Measurements from ENCODE around the gene TSHZ2.

The TSHZ2 gene

GRCh38 chr20:53334861-53335260, 362.7 kb downstream of the TSHZ2 start:
- Histone ChIP-seq H3K79me2 (ENCODE audit: insufficient read depth, low read length) (no peaks in the 10 kb centered on the region), H3K36me3 (ENCODE audit: insufficient read depth, low read length) (no peaks in the 10 kb centered on the region), H2AFZ (ENCODE audit: low read length) (no peak overlapping the region), H3F3A (ENCODE audit: insufficient read depth, low read length) (no peaks in the 10 kb centered on the region), H3K27me3 (ENCODE audit: insufficient read depth, low read length) (no peaks in the 10 kb centered on the region), H3K9ac (ENCODE audit: low read length) (no peak overlapping the region), H3K9me3 (ENCODE audit: low read length) (no peaks in the 10 kb centered on the region), H3K4me1 (ENCODE audit: insufficient read depth, low read length, severe bottlenecking) (no peaks in the 10 kb centered on the region), H3K9me2 (ENCODE audit: low read depth, low read length) (no peaks in the 10 kb centered on the region), H3K27ac (ENCODE audit: low read depth, low read length, poor library complexity, severe bottlenecking) (no peak overlapping the region), H3K4me2 (ENCODE audit: low read length) (no peak overlapping the region), H4K20me1 (ENCODE audit: insufficient read depth, low read length) (no peaks in the 10 kb centered on the region), H3K4me3 (ENCODE audit: low read depth, low read length, poor library complexity, severe bottlenecking) (no peak overlapping the region)
- no peak for TF ChIP-seq CTCF (IDR thresholded peaks at IDR 0.05; ENCODE audit: low read length)
- TF ChIP-seq EZH2 (IDR thresholded peaks at IDR 0.05; ENCODE audit: borderline replicate concordance, low read length), result no peak

GRCh38 chr20:53335555-53335954, 363.4 kb downstream of the TSHZ2 start:
- H3K4me1 ChIP-seq (ENCODE audit: insufficient read depth, low read length, severe bottlenecking), result no peaks in the 10 kb centered on the region

GRCh38 chr20:53336892-53337291, 364.7 kb downstream of the TSHZ2 start:
- no peak overlapping the region for H2AFZ ChIP-seq (ENCODE audit: low read length)
- H3K4me2 ChIP-seq (ENCODE audit: low read length), result no peak overlapping the region
- H3K27ac ChIP-seq (ENCODE audit: low read depth, low read length, poor library complexity, severe bottlenecking), result no peak overlapping the region
- no peak overlapping the region for H3K4me3 ChIP-seq (ENCODE audit: low read depth, low read length, poor library complexity, severe bottlenecking)
- H3K9ac ChIP-seq (ENCODE audit: low read length), result no peak overlapping the region
- no peaks in the 10 kb centered on the region for H3K79me2 ChIP-seq (ENCODE audit: insufficient read depth, low read length)
- H3K4me1 ChIP-seq (ENCODE audit: insufficient read depth, low read length, severe bottlenecking), result no peaks in the 10 kb centered on the region
- TF ChIP-seq EZH2 (IDR thresholded peaks at IDR 0.05; ENCODE audit: borderline replicate concordance, low read length) (no peak), CTCF (IDR thresholded peaks at IDR 0.05; ENCODE audit: low read length) (no peak)
- H3K9me2 ChIP-seq (ENCODE audit: low read depth, low read length), result no peaks in the 10 kb centered on the region
- H3K9me3 ChIP-seq (ENCODE audit: low read length), result no peaks in the 10 kb centered on the region
- H3K27me3 ChIP-seq (ENCODE audit: insufficient read depth, low read length), result no peaks in the 10 kb centered on the region
- H4K20me1 ChIP-seq (ENCODE audit: insufficient read depth, low read length), result no peaks in the 10 kb centered on the region
- no peaks in the 10 kb centered on the region for H3F3A ChIP-seq (ENCODE audit: insufficient read depth, low read length)
- H3K36me3 ChIP-seq (ENCODE audit: insufficient read depth, low read length), result no peaks in the 10 kb centered on the region

More at GRCh38 chr20:53335555-53335954, 363.4 kb downstream of the TSHZ2 start:
- Histone ChIP-seq H3K36me3 (ENCODE audit: insufficient read depth, low read length) (no peaks in the 10 kb centered on the region), H3K4me2 (ENCODE audit: low read length) (no peak overlapping the region), H3K9me2 (ENCODE audit: low read depth, low read length) (no peaks in the 10 kb centered on the region), H4K20me1 (ENCODE audit: insufficient read depth, low read length) (no peaks in the 10 kb centered on the region), H3F3A (ENCODE audit: insufficient read depth, low read length) (no peaks in the 10 kb centered on the region), H3K4me3 (ENCODE audit: low read depth, low read length, poor library complexity, severe bottlenecking) (no peak overlapping the region), H3K27ac (ENCODE audit: low read depth, low read length, poor library complexity, severe bottlenecking) (no peak overlapping the region), H3K27me3 (ENCODE audit: insufficient read depth, low read length) (no peaks in the 10 kb centered on the region), H3K9me3 (ENCODE audit: low read length) (no peaks in the 10 kb centered on the region), H3K79me2 (ENCODE audit: insufficient read depth, low read length) (no peaks in the 10 kb centered on the region), H3K9ac (ENCODE audit: low read length) (no peak overlapping the region), H2AFZ (ENCODE audit: low read length) (no peak overlapping the region)
- TF ChIP-seq EZH2 (IDR thresholded peaks at IDR 0.05; ENCODE audit: borderline replicate concordance, low read length), result no peak
- no peak for TF ChIP-seq CTCF (IDR thresholded peaks at IDR 0.05; ENCODE audit: low read length)

All from OCI-LY1 (cell line).